GM12875 (cell line): ENCODE results near the gene RABGGTB.

Experiments
- H3K4me3 ChIP-seq: one replicate; pipeline ENCODE4 v1.5.1; 2011; ENCODE audit warnings: low read depth, low read length, control low read depth
- CTCF ChIP-seq: IDR thresholded peaks from 2 replicates; pipeline ENCODE4 v1.5.1; 2011; ENCODE audit warnings: low read depth, mild to moderate bottlenecking, control low read depth, inconsistent platforms, low read length, moderate library complexity, borderline replicate concordance; ENCODE audit not compliant: insufficient read depth

The RABGGTB gene

GRCh38 chr1:75836528-75837100 lies 50.6 kb downstream of the RABGGTB start:
- no peak overlapping the region for H3K4me3 ChIP-seq
- TF ChIP-seq CTCF = no peak

- no peak overlapping the region for H3K4me3 ChIP-seq
- no peak for TF ChIP-seq CTCF
Measured at GRCh38 chr1:75838079-75838478, 52.0 kb downstream of the RABGGTB start.

DNA sequence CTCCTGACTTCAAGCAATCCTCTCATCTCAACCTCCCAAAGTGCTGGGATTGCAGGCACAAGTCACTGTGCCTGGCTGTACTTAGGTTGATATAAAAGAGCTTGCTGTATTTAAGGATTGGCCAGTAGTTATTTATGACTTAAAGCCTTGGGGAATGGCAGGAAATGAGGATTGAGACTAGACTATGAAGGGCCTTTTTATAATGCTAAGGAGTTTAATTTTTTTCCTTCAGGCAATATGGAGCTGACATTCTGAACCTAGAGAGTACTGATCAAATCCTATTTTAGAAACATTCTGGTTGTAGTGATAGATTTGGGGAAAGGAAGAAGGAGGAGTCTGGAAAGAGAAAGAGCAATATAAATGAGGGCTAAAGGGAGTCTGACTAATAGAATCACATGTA lies 55.4 kb downstream of the RABGGTB start:
- no peak for TF ChIP-seq CTCF
- H3K4me3 ChIP-seq = no peak overlapping the region
